A549 treated with AZD9567 at 1 μM for 4 hours (cell line): ENCODE data around the gene KIF19. TPM values are rescaled to one million over a fixed set of nuclear protein-coding genes. Genes with fewer than 3 reads are reported as not detected.

Experiments used
- total RNA-seq: library from RNA; stranded (reverse); fragments of 200-300 nt; extraction: Qiagen RNA extraction; gene quantifications from 5 replicates; pipeline ENCODE4 v1.2.3, GENCODE V29; 2022; ENCODE audit not compliant: insufficient read depth

Gene KIF19, protein sequence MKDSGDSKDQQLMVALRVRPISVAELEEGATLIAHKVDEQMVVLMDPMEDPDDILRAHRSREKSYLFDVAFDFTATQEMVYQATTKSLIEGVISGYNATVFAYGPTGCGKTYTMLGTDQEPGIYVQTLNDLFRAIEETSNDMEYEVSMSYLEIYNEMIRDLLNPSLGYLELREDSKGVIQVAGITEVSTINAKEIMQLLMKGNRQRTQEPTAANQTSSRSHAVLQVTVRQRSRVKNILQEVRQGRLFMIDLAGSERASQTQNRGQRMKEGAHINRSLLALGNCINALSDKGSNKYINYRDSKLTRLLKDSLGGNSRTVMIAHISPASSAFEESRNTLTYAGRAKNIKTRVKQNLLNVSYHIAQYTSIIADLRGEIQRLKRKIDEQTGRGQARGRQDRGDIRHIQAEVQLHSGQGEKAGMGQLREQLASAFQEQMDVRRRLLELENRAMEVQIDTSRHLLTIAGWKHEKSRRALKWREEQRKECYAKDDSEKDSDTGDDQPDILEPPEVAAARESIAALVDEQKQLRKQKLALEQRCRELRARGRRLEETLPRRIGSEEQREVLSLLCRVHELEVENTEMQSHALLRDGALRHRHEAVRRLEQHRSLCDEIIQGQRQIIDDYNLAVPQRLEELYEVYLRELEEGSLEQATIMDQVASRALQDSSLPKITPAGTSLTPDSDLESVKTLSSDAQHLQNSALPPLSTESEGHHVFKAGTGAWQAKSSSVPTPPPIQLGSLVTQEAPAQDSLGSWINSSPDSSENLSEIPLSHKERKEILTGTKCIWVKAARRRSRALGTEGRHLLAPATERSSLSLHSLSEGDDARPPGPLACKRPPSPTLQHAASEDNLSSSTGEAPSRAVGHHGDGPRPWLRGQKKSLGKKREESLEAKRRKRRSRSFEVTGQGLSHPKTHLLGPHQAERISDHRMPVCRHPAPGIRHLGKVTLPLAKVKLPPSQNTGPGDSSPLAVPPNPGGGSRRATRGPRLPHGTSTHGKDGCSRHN
- total RNA-seq = 0.02 to 0.04 TPM in 2 of 5 replicates, not detected in the others

DNA sequence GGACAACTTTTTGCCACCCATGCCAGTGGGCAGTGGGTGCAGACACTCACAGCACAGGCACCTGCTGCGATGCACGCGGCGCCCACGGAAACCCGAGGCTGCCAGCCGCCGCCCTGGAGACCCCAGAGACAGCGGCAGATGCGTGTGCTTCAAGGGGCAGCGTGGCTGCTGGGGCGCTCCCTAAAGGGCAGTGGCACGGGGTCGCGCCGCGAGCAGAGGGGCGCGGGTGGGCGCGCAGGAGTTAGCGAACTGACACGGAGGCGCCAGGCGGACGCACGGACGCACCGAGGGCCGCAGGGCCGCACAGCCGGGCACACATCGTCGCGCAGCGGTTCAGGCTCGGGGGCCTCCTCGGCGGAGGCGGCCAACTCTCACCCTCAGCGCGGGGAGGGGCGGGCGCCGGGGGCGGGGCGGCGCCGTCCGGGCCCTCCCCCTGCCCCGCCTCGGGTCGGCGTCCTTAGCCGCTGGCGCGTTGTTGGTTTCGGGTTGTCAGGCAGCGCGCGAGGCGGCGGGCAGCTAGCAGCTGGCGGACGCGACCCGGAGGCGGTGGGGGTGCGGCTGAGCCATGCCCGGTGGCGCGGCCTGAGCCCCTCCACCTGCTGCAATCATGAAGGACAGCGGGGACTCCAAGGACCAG, at the start of gene KIF19:
KIF19 (plus strand) TSS at position 484 of the 637 bp plus-strand sequence; CDS start at position 608, 124 bp downstream.

DNA sequence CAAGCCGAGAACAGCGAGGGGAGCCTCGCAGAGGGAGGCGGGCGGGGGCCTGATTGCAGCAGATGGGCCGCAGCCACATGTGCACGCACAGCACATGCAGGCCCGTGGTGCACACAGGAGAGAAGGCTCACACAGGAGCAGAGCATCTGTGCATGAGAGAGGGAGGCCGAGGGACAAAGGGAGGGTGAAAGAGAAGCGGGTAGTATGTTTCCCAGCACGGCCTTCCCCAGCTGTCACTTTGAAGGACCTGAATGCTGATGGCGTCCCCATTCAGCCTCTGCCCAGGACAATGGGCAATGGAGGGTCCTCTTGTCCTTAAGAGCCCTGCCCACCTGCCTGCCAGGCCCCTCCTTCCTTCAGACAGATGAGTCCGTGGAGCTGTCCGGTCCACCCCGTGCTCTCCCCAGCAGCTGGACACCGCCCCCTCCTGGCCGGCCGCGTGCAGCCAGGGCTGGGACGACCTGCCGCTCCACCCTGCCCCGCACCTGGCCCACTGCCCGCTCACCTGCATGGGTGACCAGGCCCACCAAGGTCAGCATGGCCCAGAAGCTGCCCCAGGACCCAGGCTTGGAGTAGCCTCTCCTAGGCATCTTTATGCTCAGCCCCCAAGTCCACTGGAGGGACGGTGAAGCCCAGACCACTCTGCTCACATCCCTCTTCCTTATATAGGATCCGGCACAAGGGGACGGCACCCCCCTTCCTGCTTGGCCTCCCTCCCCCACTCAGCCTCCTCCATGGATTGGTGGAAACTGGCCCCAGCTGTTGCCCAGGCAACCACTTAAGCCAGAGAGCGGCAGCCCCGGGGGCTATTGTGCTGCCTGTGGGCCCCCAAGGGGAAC, 35.4 kb downstream of the KIF19 start, which contains the start of gene BTBD17:
BTBD17 (minus strand) TSS at position 639 of the 839 bp plus-strand sequence; CDS start at position 590, 49 bp downstream.

DNA sequence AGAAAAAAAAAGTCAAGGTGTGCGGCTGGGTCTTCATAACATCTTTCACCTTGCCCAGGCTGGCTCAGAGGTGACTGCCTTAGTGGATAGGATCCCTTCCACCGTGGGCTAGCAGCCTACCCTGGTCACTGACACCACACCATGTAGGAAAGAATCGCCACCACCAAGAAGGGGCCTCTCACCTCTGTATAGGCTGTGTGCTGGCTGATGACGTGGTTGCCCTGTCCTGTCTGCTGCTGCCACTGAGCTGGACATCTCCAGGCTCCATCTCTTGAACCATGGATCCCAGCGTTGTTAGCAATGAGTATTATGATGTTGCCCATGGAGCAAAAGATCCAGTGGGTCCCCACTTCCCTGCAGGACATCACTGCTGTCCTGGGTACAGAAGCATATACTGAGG, 41.2 kb downstream of the KIF19 start, which contains the start of gene GPR142:
GPR142 (plus strand) TSS at position 301 of the 400 bp plus-strand sequence. CDS start 2,035 bp downstream, outside the sequence.

Other genes with a start within 250 kb of the KIF19 start
- 2,702 to 4,782 TPM (median 2,898 TPM) in 5 replicates for gene RPL38, start 122.5 kb upstream of the KIF19 start, total RNA-seq
- gene TTYH2, start 112.7 kb upstream of the KIF19 start, total RNA-seq = 0.78 to 2.3 TPM (median 1.9 TPM) in 5 replicates
- gene DNAI2, start 52.0 kb upstream of the KIF19 start, total RNA-seq = 0.05 TPM in 1 of 5 replicates, not detected in the others
- 0.08 TPM in 1 of 5 replicates, not detected in the others for gene BTBD17, start 35.6 kb downstream of the KIF19 start, total RNA-seq
- not detected in 5 replicates for gene GPR142, start 41.3 kb downstream of the KIF19 start, total RNA-seq
- 30.9 to 57.7 TPM (median 51.7 TPM) in 5 replicates for gene GPRC5C, start 105.9 kb downstream of the KIF19 start, total RNA-seq
- gene CD300A, start 140.4 kb downstream of the KIF19 start, total RNA-seq = 0.09 to 0.15 TPM in 2 of 5 replicates, not detected in the others
- 0.05 to 0.12 TPM (median 0.07 TPM) in 4 of 5 replicates, not detected in the other for gene CD300LB, start 205.2 kb downstream of the KIF19 start, total RNA-seq
- 0.13 to 0.19 TPM (median 0.16 TPM) in 4 of 5 replicates, not detected in the other for gene CD300C, start 219.9 kb downstream of the KIF19 start, total RNA-seq
- 0.39 to 0.70 TPM (median 0.45 TPM) in 4 of 5 replicates, not detected in the other for gene CD300H, start 241.3 kb downstream of the KIF19 start, total RNA-seq